Colonic mucosa (tissue), 4 donors: ENCODE data around the gene ACTR1A. TPM values are rescaled to one million over a fixed set of nuclear protein-coding genes. Genes with fewer than 3 reads are reported as not detected.
"Not testable (repeated sequence)": the region's sequence is repeated elsewhere in the genome, so short reads cannot be mapped to it uniquely, and the experiment has no call there.

Experiments
- DNase-seq: peaks from one replicate; pipeline ENCODE4 v3.0.0-alpha.2; 2020
- H3K27ac ChIP-seq: fragments of 200-600 bp; one replicate; pipeline ENCODE4 v1.8.0; 2021
- H3K27me3 ChIP-seq: fragments of 200-600 bp; one replicate; pipeline ENCODE4 v1.8.0; 2021
- H3K36me3 ChIP-seq: fragments of 200-600 bp; one replicate; pipeline ENCODE4 v1.8.0; 2021
- H3K4me1 ChIP-seq: fragments of 200-600 bp; one replicate; pipeline ENCODE4 v1.8.0; 2021; ENCODE audit warnings: mild to moderate bottlenecking
- H3K4me3 ChIP-seq: fragments of 200-600 bp; one replicate; pipeline ENCODE4 v1.8.0; 2021
- H3K9ac ChIP-seq, 2 donors: one replicate each; pipeline ENCODE4 v1.7.0; 2013; ENCODE audit warnings: control low read depth in 2 of 2, low read depth in 2 of 2, low read length in 2 of 2
- H3K9me3 ChIP-seq: fragments of 200-600 bp; one replicate; pipeline ENCODE4 v1.8.0; 2021
- intact Hi-C: fragments of 100-400 bp; cut with DNase I; formaldehyde crosslinking; loops from one replicate; pipeline ENCODE4 v1.14.1; 2022
- total RNA-seq, 2 donors: library from RNA; stranded (reverse); fragmentation: NEBNext Ultra II Directional in 1 of 2; extraction: Animal tissue kit (Norgen Biotek cat#: 25700) in 1 of 2; gene quantifications; one replicate each; pipeline ENCODE4 v1.2.1, GENCODE V29; 2021
- TF ChIP-seq, protein P1 (sequence below): fragments of 200-600 bp; IDR thresholded peaks from one replicate; pipeline ENCODE4 v1.8.0; 2022; ENCODE audit warnings: antibody characterized with exemption, mild to moderate bottlenecking
- donor health status: healthy.
- donor health status: DM: no; HTN: no; CAD: no.
- donor health status: DM: no; HTN: no; CAD: no.

ACTR1A gene
- total RNA-seq, 2 donors from 2014 or later, result 76.4 to 88.8 TPM

DNA sequence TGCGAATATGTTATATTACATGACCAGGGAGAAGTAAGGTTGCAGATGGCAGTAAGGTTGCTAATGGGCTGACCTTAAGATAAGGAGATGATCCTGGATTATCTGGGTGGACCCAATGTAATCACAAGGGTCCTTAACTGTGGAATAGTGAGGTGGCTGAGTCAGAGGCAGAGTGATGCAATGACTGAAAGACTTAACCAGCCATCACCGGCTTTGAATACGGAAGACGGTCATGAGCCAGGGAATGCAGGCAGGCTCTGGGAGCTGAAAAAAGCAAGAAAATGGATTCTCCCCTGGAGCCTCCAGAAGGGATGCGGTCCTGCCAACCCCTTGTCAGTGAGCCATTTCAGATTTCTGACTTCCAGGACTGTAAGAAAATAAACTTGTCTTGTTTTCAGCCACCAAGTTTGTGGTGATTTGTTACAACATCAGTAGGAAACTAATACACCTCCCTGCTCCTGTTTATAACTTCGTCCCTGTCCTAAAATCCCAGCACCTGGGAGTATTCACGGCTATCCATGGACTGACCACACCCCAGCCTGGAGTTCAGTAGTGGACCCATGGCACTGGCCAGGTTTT lies 46.5 kb downstream of the ACTR1A start:
- Histone ChIP-seq H3K4me3 (no peak overlapping the region), H3K9ac (no peak overlapping the region), H3K27ac (no peak overlapping the region), H3K36me3 (no peaks in the 10 kb centered on the region), H3K9me3 (no peaks in the 10 kb centered on the region), H3K27me3 (no peaks in the 10 kb centered on the region), H3K4me1 (no peaks in the 10 kb centered on the region)
- DNase-seq, result no peak
- TF ChIP-seq, protein P1, sequence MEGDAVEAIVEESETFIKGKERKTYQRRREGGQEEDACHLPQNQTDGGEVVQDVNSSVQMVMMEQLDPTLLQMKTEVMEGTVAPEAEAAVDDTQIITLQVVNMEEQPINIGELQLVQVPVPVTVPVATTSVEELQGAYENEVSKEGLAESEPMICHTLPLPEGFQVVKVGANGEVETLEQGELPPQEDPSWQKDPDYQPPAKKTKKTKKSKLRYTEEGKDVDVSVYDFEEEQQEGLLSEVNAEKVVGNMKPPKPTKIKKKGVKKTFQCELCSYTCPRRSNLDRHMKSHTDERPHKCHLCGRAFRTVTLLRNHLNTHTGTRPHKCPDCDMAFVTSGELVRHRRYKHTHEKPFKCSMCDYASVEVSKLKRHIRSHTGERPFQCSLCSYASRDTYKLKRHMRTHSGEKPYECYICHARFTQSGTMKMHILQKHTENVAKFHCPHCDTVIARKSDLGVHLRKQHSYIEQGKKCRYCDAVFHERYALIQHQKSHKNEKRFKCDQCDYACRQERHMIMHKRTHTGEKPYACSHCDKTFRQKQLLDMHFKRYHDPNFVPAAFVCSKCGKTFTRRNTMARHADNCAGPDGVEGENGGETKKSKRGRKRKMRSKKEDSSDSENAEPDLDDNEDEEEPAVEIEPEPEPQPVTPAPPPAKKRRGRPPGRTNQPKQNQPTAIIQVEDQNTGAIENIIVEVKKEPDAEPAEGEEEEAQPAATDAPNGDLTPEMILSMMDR, result no peak
- intact Hi-C loops, result no loop called here

DNA sequence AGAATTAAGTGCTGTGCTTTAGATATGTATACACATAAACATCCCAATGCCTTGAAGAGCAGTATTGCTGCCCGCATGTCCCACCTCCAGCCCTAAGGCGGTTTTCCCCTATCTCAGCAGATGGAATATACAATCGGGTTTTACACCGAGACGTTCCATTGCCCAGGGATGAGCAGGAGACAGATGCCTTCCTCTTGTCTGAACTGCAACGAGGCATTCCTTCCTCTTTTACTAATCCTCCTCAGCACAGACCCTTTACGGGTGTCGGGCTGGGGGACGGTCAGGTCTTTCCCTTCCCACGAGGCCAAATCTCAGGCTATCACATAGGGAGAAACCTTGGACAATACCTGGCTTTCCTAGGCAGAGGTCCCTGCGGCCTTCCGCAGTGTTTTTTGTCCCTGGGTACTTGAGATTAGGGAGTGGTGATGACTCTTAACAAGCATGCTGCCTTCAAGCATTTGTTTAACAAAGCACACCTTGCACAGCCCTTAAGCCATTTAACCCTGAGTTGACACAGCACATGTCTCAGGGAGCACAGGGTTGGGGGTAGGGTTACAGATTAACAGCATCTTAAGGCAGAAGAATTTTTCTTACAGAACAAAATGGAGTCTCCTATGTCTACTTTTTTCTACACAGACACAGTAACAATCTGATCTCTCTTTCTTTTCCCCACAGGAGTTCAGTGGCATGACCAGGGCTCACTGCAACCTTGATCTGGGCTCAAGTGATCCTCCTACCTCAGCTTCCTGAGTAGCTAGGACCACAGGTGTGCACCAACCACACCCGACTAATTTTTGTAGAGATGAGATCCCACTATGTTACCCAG lies 47.6 kb downstream of the ACTR1A start:
- H3K9me3 ChIP-seq, H3K4me1 ChIP-seq, H3K36me3 ChIP-seq, DNase-seq, H3K27me3 ChIP-seq, H3K9ac ChIP-seq, H3K4me3 ChIP-seq, intact Hi-C loops, H3K27ac ChIP-seq: not testable (repeated sequence)

DNA sequence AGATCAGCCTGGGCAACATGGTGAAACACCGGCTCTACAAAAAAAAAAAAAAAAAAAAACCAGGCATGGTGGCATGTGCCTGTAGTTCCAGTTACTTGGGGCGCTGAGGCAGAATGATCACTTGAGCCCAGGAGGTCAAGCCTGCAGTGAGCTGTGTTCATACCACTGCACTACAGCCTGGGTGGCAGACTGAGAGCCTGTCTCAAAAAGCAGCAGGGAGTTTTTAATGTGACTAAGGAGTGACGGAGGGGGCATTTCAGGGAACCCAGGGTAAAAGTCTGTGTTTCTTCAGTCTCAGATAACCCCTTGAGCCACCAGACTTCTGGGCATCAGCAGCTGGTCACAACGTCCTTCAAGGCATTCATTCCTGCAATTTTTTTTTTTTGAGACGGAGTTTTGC lies 49.0 kb downstream of the ACTR1A start:
- H3K9me3 ChIP-seq, result no peaks in the 10 kb centered on the region
- DNase-seq, result no peak
- intact Hi-C loops, result no loop called here
- no peaks in the 10 kb centered on the region for H3K36me3 ChIP-seq
- H3K27me3 ChIP-seq, result no peaks in the 10 kb centered on the region
- TF ChIP-seq, protein P1, result no peak
- H3K4me3 ChIP-seq, result no peak overlapping the region
- H3K27ac ChIP-seq, result peak overlapping the region; percentile 25
- no peaks in the 10 kb centered on the region for H3K4me1 ChIP-seq
- H3K9ac ChIP-seq, result no peak overlapping the region

DNA sequence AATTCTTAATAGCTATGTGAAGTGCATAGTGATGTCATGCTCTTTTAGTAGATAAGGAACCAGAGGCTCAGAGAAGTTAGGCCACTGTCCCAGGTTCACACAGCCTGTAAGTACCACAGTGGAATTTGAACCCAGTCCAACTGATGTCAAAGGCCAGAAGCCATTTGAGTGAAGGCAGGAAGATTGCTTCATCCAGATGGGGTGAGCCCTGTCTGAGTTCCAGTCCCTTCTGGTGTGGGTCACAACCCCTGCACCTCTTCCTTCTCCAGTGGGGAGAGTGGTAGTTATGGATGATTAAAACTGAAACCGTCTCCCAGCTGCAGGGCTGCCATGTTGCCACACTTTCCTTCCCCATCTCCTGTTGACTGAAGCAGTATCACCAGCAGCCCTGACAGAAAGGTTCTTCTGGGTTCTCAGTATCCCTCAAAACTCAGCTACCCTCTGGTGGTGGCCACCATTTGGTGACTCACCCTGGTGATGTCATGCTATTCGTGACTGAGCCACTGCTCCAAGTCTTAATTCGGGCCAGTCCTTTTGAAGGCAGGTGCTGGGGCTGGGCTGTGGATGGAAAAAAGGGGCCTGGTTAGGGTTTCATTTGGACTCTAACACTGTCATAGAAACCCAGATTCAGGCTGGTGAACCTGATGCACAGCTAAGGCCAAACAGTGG lies 49.7 kb downstream of the ACTR1A start:
- no peak overlapping the region for H3K4me3 ChIP-seq
- H3K4me1 ChIP-seq, result no peaks in the 10 kb centered on the region
- H3K27ac ChIP-seq, result no peak overlapping the region
- H3K27me3 ChIP-seq, result no peaks in the 10 kb centered on the region
- H3K9me3 ChIP-seq, result no peaks in the 10 kb centered on the region
- TF ChIP-seq, protein P1, result no peak
- intact Hi-C loops, result no loop called here
- no peak for DNase-seq
- no peak overlapping the region for H3K9ac ChIP-seq
- no peaks in the 10 kb centered on the region for H3K36me3 ChIP-seq

DNA sequence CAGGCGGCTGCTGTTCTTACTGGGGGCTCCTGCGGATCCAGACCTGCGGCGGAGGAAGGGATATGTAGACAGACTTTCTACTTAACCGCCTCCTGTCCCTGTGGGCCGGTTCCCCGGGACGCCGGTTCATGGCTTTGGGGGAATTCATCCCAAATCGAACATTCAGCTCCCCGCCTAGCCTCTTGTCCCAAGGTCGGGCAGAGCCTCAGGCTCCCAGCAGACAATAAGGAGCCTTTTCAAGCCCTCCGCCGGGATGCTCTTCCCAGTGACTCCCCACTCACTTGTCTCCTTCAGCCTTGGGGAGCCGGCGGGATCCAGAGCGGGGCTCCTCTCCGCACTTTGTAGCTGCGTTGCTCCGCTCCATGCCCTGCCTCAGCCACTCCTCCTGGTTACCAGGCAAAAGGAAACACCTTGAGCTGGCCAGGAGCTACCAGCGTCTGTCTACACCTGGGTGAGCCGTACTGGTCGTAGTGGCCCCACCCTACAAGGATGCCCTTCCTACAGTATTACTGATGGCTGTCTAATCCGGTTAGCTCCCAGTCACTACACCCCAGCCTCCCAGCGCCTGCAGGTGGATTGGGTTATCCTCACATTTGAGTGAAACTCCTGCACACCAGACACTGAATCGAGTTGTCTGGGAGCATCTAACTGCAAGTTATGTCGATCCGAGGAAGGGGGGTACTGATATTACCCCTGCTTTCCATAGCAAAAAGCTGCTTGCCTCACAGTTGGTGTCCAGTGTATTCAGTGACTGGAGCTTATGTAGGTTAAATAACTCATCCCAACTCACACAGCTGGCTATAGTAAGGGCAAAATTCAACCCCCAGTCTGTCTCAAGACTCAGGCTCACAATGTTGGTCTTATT lies 51.2 kb downstream of the ACTR1A start, which contains the start of gene C10orf95:
Gene C10orf95, minus strand, starts transcription at position 439 of the 865 bp plus-strand sequence. CDS start 450 bp downstream, outside the sequence.
- Histone ChIP-seq H3K4me3 (peak within 1 kb of the TSS; percentile 71), H3K9ac (peak within 1 kb of the TSS; percentile 73 to 91), H3K27me3 (no peaks in the 10 kb centered on the region), H3K36me3 (no peaks in the 10 kb centered on the region), H3K9me3 (no peaks in the 10 kb centered on the region), H3K4me1 (no peaks in the 10 kb centered on the region), H3K27ac (peak within 1 kb of the TSS; percentile 92)
- peak; percentile 83 for DNase-seq
- TF ChIP-seq, protein P1, result no peak
- intact Hi-C loops, result no loop called here
